H7 (cell line): ENCODE measurements around the gene FGF19. TPM values are rescaled to one million over a fixed set of nuclear protein-coding genes. Genes with fewer than 3 reads are reported as not detected.
"Not testable (repeated sequence)": the region's sequence is repeated elsewhere in the genome, so short reads cannot be mapped to it uniquely, and the experiment has no call there.

Experiments
- DNase-seq: peaks from one replicate; pipeline ENCODE4 v3.0.0; 2012
- H3K27me3 ChIP-seq: 2 replicates; pipeline ENCODE4 v1.6.0; 2011; ENCODE audit warnings: mild to moderate bottlenecking, low read length; ENCODE audit not compliant: control insufficient read depth, insufficient read depth
- H3K36me3 ChIP-seq: replicated peaks from 2 replicates; pipeline ENCODE4 v1.5.1; 2011; ENCODE audit warnings: low read length; ENCODE audit not compliant: control insufficient read depth, insufficient read depth
- H3K4me3 ChIP-seq: 2 replicates; pipeline ENCODE4 v1.5.1; 2011; ENCODE audit warnings: low read depth, mild to moderate bottlenecking, control low read depth, low read length, moderate library complexity; ENCODE audit not compliant: insufficient read depth
- total RNA-seq: library from RNA; depleted of rRNA; stranded (reverse); fragments of >200 nt; shearing (Covaris generic); gene quantifications from 2 replicates; pipeline ENCODE4 v1.2.3, GENCODE V29; 2014

Gene FGF19
- total RNA-seq, 1 experiment from 2014 or later, result 36.7 TPM

GRCh38 chr11:69705901-69706787 is 2.3 kb upstream of the FGF19 start:
- peak; percentile 51 for DNase-seq
- Histone ChIP-seq H3K4me3 (no peak overlapping the region), H3K27me3 (peaks cover 20% of the 10 kb centered on the region), H3K36me3 (no peaks in the 10 kb centered on the region)

- Histone ChIP-seq H3K4me3 (peak overlapping the region; percentile 38; the same call in 1 of the 2 replicates), H3K27me3 (peaks cover 20% of the 10 kb centered on the region), H3K36me3 (no peaks in the 10 kb centered on the region)
- peak; percentile 63 for DNase-seq
These were observed 1.6 kb upstream of the FGF19 start for GRCh38 chr11:69705351-69705811.

GRCh38 chr11:69704508-69705253 is 859 bp upstream of the FGF19 start:
- H3K36me3 ChIP-seq, result no peaks in the 10 kb centered on the region; the same call in 1 of the 2 replicates
- H3K4me3 ChIP-seq, result peak overlapping the region; percentile 81
- DNase-seq, result peak; percentile 96
- peaks cover 20% of the 10 kb centered on the region for H3K27me3 ChIP-seq

DNA sequence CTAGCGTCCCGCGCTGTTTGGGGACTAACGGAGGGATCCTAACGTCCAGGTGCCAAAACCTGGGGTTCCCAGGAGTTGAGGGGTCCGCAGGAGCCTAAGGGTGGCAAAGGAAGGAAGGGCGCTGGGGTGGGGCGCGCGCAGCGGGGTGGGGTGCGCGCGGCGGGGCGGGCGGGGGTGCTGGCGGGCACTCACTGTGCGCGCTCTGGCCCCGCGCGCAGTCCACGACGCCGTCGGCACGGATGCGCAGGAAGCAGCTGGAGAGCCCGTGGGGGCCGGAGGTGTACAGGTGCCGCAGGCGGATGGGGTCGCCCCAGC is 412 bp downstream of the FGF19 start:
- H3K27me3 ChIP-seq, result peaks cover 20% of the 10 kb centered on the region
- no peak for DNase-seq
- peak overlapping the region; percentile 81 for H3K4me3 ChIP-seq
- H3K36me3 ChIP-seq, result peaks cover 2% of the 10 kb centered on the region

GRCh38 chr11:69702769-69703452 is 911 bp downstream of the FGF19 start:
- Histone ChIP-seq H3K36me3 (peaks cover 2% of the 10 kb centered on the region), H3K4me3 (peak overlapping the region; percentile 81), H3K27me3 (peaks cover 20% of the 10 kb centered on the region)
- peak; percentile 77 for DNase-seq

DNA sequence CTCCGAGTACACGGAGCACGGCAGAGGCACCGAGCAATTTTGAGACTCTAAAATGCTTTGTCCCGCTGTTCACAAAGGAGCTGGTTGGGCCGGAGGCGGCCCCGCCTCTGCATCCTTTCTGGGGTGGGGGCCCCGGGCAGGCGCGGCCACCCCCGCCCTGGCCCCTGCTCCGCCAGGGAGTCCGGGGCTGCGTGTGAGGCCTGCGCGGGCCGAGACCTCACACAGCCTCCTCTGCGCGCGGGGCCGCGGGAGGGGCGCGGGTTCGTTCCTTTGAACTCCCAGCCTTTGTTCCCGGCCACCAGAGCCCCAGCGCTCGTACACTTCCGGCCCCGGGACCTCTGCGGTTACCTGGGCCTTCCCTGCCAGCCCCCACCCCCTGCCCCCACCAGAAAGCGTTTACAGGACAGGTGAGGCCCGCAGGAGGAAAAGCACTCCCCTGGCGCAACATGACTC is 1.6 kb downstream of the FGF19 start:
- Histone ChIP-seq H3K4me3 (peak overlapping the region; percentile 81), H3K27me3 (peaks cover 20% of the 10 kb centered on the region), H3K36me3 (peaks cover 2% of the 10 kb centered on the region)
- DNase-seq, result peak; percentile 90

DNA sequence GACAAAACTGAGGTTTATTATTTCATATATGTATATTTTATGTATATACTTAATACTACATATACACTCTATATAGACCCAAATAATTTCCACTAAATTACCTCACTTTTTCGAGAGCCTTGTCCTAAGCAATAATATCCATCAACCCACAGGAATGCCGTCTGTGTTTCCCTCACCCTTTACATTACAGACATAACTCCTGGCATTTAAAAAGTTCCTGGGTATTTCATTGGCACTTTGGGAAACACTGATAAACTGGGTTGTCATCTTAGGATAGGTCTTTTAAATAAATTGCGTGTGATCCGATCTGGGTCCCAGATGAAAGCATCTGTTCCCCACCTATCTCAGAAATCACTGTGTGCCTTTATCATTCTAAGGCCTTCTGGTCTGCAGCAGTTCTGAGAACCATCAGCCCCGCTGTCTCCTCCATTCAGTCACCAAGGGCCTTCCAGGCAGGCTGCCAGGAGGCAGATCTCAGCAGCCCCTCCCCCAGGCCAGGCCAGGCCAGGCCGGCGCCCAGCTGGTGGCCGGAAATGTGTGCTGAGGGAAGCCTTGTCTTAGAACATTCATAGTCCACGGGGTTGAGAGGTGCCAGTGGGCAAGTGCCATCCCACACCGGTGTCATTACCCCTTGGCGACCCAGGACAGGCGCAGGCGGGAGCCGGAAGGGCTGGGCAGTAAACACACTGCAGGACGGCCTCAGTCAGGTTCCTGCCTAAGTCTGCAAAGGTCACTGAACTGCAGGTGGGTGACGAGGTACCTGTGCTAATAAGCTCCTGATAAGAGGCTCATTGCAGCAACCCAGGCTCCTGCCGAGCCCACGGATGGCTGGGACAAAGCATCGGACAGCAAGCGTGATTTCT is 3.3 kb downstream of the FGF19 start:
- peak; percentile 90 for DNase-seq
- H3K27me3 ChIP-seq, result peaks cover 16% of the 10 kb centered on the region
- H3K4me3 ChIP-seq, result no peak overlapping the region
- H3K36me3 ChIP-seq, result peaks cover 2% of the 10 kb centered on the region

DNA sequence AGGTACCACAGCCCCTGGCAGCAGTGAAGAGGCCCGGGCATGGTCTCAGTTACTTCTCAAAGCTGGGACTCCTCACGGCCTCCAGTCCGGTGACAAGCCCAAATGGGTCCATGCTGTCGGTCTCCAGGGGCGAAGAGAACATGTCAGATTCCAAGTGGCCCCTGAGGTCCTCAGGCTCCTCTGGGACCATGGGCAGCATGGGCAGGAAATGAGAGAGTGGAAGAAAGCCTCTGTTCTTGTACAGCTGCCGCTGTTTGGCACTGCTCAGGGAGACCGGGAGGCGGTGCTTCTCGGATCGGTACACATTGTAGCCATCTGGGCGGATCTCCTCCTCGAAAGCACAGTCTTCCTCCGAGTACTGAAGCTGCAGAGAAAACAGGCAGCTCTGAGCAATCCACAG is 4.6 kb downstream of the FGF19 start:
- Histone ChIP-seq H3K4me3 (no peak overlapping the region), H3K27me3 (peaks cover 10% of the 10 kb centered on the region; the same call in 1 of the 2 replicates), H3K36me3 (peaks cover 2% of the 10 kb centered on the region)
- DNase-seq, result peak; percentile 15

- DNase-seq, result no peak
- Histone ChIP-seq H3K27me3 (peaks cover 6% of the 10 kb centered on the region; the same call in 1 of the 2 replicates), H3K36me3 (peaks cover 2% of the 10 kb centered on the region), H3K4me3 (no peak overlapping the region)
These were observed 5.5 kb downstream of the FGF19 start for GRCh38 chr11:69698362-69698761.

DNA sequence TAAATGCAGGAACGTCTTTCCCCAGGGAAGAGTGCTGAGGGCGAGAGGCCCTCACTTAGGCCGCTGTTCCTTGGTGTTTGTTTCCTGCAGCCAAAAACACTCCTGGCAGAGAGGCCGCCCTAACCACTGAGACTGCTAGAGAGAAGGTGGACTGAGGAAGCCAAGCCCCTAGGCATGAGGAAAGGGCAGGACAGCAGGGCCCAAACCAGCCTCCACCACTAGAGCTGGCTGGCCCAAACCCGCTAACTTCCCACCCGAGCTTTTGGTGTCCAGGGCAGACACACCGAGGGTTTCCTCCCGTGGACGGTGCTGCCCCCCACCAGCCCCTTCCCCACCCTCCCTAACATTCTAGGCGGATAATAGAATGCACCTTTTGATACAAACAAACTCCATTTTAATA is 6.0 kb downstream of the FGF19 start:
- peak; percentile 17 for DNase-seq
- H3K27me3 ChIP-seq, result peaks cover 2% of the 10 kb centered on the region; the same call in 1 of the 2 replicates
- peaks cover 2% of the 10 kb centered on the region for H3K36me3 ChIP-seq
- H3K4me3 ChIP-seq, result no peak overlapping the region

DNA sequence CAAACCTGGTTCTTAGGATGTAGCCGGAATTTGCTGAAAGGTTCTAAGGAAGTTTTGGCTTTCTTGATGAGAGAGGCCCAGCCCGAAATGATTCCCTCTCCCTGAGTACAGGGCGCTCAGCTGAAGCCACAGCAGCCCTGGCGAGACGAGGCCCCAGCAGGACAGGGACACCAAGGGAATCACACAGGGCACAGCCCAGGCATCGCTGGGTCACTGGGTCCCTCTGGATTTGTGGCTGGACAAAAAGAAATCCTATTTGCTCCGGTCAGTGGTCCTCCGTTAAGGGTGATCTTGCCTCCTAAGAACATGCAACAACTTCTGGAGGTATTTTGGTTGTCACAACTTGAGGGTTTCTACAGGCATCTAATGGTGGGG is 6.4 kb downstream of the FGF19 start:
- Histone ChIP-seq H3K27me3 (no peaks in the 10 kb centered on the region), H3K4me3 (no peak overlapping the region), H3K36me3 (peaks cover 2% of the 10 kb centered on the region)
- no peak for DNase-seq

GRCh38 chr11:69696749-69697468 is 6.9 kb downstream of the FGF19 start:
- DNase-seq, result peak; percentile 33
- no peak overlapping the region for H3K4me3 ChIP-seq
- H3K27me3 ChIP-seq, result no peaks in the 10 kb centered on the region
- H3K36me3 ChIP-seq, result peaks cover 2% of the 10 kb centered on the region

DNA sequence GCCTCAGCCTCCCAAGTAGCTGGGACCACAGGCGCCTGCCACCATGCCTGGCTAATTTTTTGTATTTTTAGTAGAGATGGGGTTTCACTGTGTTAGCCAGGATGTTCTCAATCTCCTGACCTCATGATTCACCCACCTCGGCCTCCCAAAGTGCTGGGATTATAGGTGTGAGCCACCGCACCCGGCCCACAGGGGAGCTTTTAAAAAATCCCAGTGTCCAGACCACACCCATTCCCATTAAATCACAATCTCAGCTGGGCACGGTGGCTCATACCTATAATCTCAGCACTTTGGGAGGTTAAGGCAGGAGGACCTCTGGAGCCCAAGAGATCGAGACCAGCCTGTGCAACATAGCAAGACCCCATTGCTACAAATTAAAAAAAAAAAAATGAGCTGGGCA is 7.8 kb downstream of the FGF19 start:
- not testable (repeated sequence) for DNase-seq, H3K36me3 ChIP-seq, H3K4me3 ChIP-seq, H3K27me3 ChIP-seq
